ENCODE data around the gene GTF3C5. TPM values are rescaled to one million over a fixed set of nuclear protein-coding genes. Genes with fewer than 3 reads are reported as not detected.

Gene GTF3C5
- total and polyA plus RNA-seq, 9 of the 15 experiments (the other 6 are each of a cell fraction or from before 2014, with no cell fraction given), result 3.8 to 118 (median 83.7) TPM

- TF ChIP-seq KLF6 (CRISPR knock-in tag; IDR thresholded peaks at IDR 0.05; ENCODE audit: borderline replicate concordance) (no peak), ELF4 (CRISPR knock-in tag; IDR thresholded peaks at IDR 0.05) (no peak), ZNF253 (CRISPR knock-in tag; conservative IDR thresholded peaks at IDR 0.05) (no peak), MXI1 (IDR thresholded peaks at IDR 0.05; ENCODE audit: low read depth, low read length) (no peak), ZBTB49 (CRISPR knock-in tag; IDR thresholded peaks at IDR 0.05; ENCODE audit: borderline replicate concordance) (no peak), ETV1 (tag; conservative IDR thresholded peaks at IDR 0.05; ENCODE audit: low read depth) (peak; percentile 74), KAT2B (IDR thresholded peaks at IDR 0.05; ENCODE audit: low read depth, low read length) (no peak), ZNF143 (CRISPR knock-in tag; IDR thresholded peaks at IDR 0.05) (no peak), XRCC4 (IDR thresholded peaks at IDR 0.05; ENCODE audit: extremely low read depth, insufficient read depth, insufficient read length) (no peak), PREB (CRISPR knock-in tag; IDR thresholded peaks at IDR 0.05) (no peak), ETV6 (IDR thresholded peaks at IDR 0.05; ENCODE audit: borderline replicate concordance in 1 of 2, low read depth in 2 of 2, low read length in 1 of 2) (no peak), ETV6 (CRISPR knock-in tag; IDR thresholded peaks at IDR 0.05; ENCODE audit: borderline replicate concordance) (no peak), HDAC1 (IDR thresholded peaks at IDR 0.05) (no peak), FOXP1 (CRISPR knock-in tag; IDR thresholded peaks at IDR 0.05) (no peak), HINFP (tag; conservative IDR thresholded peaks at IDR 0.05; ENCODE audit: low read depth) (no peak), PKNOX1 (IDR thresholded peaks at IDR 0.05) (peak; percentile 95), HES1 (IDR thresholded peaks at IDR 0.05; ENCODE audit: low read depth) (no peak), MAFG (tag; conservative IDR thresholded peaks at IDR 0.05) (no peak), TBL1XR1 (IDR thresholded peaks at IDR 0.05; ENCODE audit: low read length in 2 of 2) (no peak), TCF3 (CRISPR knock-in tag; IDR thresholded peaks at IDR 0.05) (peak; percentile 20; the same call in 1 of the 2 replicates), PHB2 (IDR thresholded peaks at IDR 0.05; ENCODE audit: low read depth) (no peak), NCOA2 (IDR thresholded peaks at IDR 0.05; ENCODE audit: partially characterized antibody in 2 of 2) (no peak), ZKSCAN1 (IDR thresholded peaks at IDR 0.05; ENCODE audit: low read depth, low read length) (no peak), DIDO1 (tag; IDR thresholded peaks at IDR 0.05; ENCODE audit: low read depth) (no peak)
Observed at GRCh38 chr9:133027134-133027533, 3.7 kb upstream of the GTF3C5 start (continued).
